NB4 (cell line): ENCODE data around the gene AKR1B1.

ENCODE experiments used
- CTCF ChIP-seq: IDR thresholded peaks from one replicate; pipeline ENCODE4 v1.5.1; 2012; ENCODE audit warnings: low read depth, low read length
- POLR2A ChIP-seq: IDR thresholded peaks from 2 replicates; pipeline ENCODE4 v1.6.1; 2011; ENCODE audit warnings: mild to moderate bottlenecking; ENCODE audit not compliant: insufficient read length; ENCODE audit errors: extremely low read depth

- TF ChIP-seq CTCF (no peak), POLR2A (no peak)
Observed at GRCh38 chr7:134406431-134406830, 52.5 kb downstream of the AKR1B1 start.
